Stimulated activated CD4-positive, alpha-beta T cell treated with anti-CD3 and anti-CD28 coated beads, Interleukin-1b, Interleukin-23, amount 100 ng/mL, for 4 hours (primary cell): ENCODE measurements around the gene DCAF15.

Experiments
- DNase-seq, 2 donors: peaks; one replicate each; pipeline ENCODE4 v3.0.0-alpha.2; 2020; ENCODE audit warnings: low read depth in 2 of 2

The DCAF15 gene

DNA sequence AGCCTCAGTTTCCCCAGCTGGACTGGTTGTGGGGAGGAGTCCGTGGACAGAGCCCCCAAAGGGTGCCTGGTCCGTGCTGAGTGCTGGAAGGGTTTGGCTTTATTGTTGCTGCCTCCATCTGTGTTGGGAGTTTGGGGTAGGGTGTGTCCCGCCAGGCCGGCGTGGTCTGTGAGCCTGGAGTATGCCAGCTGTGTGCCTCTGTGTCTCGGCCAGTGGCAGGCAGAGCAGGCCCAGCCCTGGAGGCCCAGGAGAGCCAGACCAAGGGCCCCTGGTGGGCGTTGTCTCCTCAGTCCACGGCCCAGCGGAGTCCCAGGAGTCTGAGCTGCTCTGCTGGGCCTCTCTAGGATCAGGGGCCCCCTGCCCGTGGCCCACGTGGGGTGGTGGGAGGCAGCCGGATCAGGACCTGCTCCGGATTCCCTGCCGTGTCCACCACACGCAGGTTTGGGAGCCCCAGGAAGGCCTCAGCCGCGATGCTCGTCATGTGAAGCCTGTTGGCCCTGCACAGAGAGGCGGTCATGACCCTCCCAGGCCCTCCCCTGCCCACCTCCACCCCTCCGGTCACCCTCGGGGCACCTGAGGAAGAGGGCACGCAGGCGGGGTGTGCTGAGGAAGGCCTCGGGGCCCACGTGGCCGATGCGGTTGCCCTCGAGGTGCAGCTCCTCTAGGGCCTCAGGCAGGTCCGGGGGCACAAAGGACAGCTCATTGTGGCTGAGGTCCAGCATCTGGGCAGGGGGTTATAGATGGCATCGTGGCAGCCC is 20.7 kb upstream of the DCAF15 start:
- no peak for DNase-seq

GRCh38 chr19:13932149-13932637 is 20.1 kb upstream of the DCAF15 start:
- no peak for DNase-seq

DNA sequence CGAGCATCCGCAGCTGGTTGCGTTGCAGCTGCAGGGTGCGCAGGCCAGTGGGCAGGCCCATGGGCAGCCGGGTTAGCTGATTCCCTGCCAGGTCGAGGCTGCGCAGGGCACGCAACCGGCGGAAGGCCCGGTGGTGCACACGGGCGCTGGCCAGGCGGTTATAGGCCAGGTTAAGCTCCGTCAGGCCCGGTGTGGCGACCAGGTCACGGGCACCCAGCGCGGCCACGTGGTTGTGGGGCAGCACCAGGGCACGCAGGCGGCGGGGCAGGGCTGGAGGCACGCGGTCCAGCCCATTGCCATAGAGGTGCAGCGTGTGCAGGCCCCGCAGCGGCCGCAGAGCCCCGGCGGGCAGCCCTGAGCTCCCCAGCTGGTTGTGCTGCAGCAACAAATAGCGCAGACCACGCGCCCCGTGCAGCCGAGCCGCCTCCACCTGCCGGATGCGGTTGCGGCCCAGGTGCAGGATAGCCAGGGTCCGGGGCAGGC is 19.4 kb upstream of the DCAF15 start:
- no peak for DNase-seq

DNA sequence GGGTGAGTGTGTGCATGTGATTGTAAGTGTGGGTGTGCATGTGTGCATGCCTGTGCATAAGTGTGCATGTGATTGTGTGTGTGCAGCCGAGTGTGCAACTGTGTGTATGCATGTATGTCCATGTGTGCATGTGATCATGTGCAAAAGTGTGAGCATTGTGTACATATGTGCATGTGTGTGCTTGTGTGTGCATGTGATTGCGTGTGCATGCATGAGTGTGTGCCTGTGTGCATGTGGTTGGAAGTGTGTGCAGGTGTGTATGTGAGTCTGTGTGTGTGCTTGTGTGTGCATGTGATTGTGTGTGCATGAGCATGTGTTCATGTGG is 17.6 kb upstream of the DCAF15 start:
- DNase-seq = no peak

DNA sequence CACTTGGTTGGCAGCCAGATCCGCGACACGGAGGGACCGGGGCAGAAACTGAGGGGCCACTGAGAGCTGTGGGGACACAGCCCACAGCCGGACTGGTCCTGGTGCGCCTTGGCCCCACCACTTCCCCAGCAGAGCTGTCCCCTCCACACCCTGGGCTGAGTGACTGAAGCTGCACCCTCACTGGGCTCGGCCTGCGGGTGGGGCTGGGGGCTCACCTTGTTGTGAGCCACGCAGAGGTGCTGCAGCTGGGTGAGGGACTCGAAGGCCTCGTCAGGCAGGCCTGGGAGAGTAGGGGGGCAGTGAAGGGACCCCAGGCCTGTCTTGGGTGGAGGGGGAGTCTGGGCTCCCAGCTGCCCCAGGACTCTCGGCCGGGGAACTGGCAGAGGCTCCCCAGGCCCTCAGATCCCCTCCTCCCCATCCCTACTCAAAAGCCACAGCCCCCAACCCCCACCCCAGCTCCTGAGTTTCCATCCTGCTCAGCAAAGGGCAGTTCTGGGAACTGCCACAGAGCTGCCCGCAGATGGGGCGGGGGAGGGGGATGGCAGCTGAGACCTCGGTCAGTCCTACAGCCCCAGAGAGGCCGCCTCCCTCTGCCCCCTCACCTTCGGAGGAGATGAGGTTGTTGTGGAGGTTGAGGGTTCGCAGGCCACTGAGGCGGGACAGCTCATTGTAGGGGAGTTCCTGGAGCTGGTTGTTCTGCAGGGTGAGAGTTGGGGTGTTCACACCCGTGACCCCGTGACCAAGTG is 16.4 kb upstream of the DCAF15 start:
- no peak for DNase-seq

DNA sequence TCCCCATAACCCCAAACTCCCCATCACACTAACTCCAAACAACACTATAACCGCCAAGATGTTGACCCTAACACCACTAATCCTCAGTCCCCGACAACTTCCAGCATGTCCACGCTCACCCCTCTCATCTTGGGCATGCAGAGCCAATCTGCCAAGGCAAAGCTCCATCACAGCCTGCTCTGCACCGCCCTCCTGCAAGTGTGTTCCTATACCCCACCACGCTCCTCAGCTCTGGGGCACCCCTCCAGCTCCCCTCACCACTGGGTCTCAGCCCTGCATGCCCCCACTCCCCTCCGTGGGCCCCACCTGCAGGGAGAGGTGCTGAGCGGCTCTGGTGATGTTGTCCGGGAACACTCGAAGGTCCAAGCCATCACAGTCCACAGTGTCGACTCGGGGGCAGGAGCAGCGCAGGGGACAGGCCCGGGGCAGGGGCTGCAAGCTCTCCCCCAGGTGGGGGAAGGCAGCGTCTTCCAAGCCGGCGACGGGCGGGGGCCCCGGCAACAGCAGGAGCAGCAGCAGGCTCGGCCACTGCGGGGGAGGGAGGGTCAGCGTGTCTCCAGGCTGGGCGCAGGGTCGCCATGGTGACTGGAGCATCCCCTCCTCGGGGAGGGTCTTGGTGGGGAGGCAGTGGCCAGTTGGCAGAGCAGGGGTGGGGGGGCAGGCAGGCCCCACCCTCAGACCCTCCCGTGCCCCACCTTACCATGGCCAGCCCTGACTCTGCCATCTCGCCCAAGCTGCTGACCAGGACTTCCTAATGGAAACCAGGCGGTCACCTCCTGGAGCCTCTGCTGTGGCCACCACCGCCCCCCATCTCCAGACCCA is 14.6 kb upstream of the DCAF15 start:
- no peak for DNase-seq

DNA sequence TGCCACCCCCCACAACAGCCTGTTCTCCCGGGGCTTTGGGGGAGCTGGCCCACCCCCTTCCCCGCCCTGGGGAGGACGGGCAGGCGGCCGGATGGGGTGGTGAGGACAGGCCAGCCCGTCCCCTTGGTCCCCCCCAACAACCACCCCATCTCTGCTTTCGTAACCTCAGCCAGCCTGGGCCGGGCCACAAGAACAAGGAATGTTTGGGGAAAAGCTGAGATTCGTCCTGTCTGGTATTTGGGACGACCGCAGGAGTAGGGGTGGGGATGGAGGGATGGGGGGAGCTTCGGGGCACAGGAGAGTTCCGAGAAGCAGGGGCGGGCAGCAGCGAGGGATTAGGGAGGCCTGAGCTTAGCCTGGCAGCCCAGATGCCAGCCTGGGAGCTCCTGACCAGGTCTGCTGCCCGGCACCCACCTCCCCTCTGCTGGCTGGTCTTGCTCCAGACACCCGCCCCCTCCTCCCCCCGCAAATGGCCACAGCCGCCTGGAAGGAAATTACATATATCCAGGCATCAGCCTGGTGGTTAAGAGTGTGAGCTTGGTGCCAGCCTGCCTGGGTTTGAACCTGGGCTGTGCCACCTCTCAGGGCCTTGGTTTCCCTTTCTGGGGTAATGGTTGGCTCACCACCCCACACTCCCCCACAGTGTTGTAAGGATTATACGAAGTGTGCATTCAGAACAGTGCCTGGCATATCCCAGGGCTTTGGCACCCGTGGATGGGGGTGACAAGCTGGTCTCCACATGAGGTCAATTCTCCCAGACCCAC is 13.8 kb upstream of the DCAF15 start, which contains the start of gene PODNL1:
TSS of gene PODNL1 (minus strand) at position 117 of the 764 bp plus-strand sequence. CDS start 236 bp downstream, outside the sequence.
- DNase-seq = no peak

DNA sequence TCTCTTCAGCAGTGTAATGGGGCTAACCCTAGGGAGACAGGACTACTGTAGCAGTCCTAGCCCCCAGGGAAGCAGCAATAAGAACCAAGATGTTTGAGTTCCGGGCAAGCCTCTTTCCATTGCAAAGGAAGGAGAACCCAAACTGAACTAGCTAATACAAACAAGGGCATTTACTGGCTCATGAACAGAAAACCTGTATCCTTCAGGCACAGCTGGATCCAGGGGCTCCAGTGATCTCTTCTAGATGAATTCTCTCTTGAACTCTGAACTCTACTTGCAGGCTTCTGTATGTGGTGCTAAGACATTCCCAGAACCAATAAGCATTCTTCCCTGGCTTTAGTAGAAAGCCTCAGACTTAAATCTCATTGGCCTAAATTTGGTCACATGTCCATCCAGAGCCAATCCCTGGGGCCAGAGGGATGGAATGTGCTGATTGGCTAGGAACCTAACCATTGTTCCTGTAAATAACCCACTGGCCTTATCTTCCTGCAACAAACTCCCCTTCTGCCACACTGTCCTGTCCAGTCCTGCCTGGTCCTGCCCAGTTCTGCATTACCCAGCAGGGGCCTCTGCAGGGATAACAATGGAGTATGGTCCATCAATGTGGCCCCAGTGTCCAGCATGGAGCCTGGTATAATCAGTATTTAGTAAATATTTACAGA is 10.2 kb upstream of the DCAF15 start:
- DNase-seq = no peak

DNA sequence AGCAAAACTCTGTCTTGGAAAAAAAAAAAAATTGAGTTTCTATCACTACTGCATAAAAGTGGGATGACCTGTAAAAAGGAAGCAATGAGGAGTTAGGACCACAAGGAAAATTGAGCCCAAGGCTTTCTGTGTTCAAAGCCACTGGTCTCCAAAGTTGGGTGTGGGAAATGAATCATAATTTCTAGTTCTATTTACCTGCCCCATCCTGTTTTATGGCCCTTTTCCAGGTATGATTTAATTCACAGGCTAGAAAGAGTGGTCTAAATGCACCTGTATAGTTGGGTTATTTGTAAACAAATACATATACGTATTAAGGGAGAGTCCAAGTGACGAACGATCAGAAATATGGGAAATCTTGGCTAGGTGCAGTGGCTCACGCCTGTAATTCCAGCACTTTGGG is 5.9 kb upstream of the DCAF15 start:
- no peak for DNase-seq

- no peak for DNase-seq
These were observed 1.3 kb upstream of the DCAF15 start for GRCh38 chr19:13951043-13951442.

DNA sequence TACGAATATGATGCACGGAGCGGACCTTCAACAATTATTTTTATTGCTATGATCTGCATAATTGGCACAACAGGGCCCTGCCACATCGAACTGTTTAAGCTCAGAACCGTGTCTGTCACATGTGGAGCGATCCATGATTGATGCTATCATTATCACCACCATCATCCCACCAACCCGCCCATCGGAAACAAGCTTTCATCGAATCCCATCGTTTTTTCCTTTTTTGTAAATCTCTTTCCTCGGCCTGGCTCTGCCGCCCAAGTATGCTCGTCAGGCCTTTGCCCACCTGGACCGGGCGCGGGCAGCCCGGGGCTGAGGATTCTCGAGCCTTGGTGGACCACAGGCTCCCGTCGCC is 533 bp upstream of the DCAF15 start:
- no peak for DNase-seq

DNA sequence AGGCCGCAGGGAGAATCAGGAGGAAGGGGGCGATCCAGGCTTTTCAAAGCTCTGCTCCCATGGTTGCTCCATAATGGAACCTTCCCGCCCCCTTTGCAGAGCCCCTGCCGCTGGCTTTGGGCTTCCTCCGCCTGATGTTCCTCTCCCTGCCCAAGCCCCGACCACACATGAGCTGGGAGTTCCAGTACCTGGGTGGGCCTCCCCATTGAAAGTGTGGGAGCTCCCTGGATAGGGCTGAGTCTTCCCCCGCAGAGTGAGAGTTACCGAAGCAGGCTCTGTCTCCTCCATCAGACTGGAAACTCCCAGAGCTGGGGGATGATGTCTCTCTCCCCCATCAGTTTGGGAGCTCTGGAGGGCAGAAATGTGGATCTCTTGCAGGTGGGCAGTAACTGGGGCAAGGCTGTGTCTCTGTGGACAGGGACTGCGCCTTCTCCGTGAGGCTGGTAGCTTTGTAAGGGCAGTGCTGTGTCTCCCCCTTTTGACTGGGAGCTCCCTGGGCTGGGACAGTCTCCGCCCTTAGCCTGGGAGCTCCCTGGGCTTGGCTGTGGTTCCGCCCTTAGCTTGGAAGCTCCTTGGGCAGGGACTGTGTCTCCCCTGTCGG is 722 bp downstream of the DCAF15 start:
- no peak for DNase-seq

- no peak for DNase-seq
These were observed 1.9 kb downstream of the DCAF15 start for GRCh38 chr19:13954185-13954584.

- DNase-seq = no peak
These were observed 3.5 kb downstream of the DCAF15 start for GRCh38 chr19:13955662-13956364.

DNA sequence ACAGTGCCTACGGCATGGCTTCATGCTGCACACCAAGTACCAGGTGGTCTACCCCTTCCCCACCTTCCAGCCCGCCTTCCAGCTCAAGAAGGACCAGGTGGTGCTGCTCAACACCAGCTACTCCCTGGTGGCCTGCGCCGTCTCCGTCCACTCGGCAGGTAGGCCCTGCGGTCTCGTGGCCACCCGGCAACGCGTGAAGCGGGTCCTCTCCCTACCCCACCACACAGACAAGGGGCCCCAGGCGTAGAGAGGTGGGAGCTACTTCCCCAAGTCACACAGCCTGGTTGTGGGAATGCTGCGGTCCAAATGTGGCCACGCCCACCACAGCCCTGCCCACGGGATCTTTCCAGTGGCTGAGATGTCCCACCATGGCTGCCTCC is 4.0 kb downstream of the DCAF15 start:
- no peak for DNase-seq

DNA sequence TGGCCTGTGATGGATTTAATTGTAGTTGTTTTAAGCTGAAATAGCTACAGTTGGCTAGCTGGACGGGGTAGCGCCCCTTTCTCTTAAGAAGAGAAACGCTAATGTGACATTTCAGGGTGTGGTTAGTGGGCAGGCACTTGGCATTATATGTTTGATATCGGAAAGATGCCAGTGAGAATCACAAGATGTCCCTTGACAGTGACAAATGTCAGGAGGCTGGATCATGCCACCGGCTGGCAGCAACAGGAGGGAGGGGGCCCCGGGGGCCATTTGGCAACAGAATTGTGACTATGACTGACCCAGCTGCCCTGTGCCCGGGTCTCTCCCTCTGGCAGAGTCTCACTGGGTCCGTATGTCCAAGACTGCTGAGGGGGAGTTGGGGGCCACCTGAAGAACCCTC is 4.7 kb downstream of the DCAF15 start:
- DNase-seq = no peak

- DNase-seq = no peak
These were observed 5.7 kb downstream of the DCAF15 start for GRCh38 chr19:13958043-13958442.

- no peak for DNase-seq
These were observed 7.0 kb downstream of the DCAF15 start for GRCh38 chr19:13959141-13959961.
